HL-60/S4 treated with retinoic acid at 250 ng/mL for 4 days and 3 days (cell line): Measurements from ENCODE around the gene VIL1.

ENCODE experiments used
- in situ Hi-C: fragments of 300-500 bp; cut with MboI; formaldehyde crosslinking; loops from 2 replicates; pipeline ENCODE4 v1.7.0; 2022; ENCODE audit warnings: low sequenced_read_pairs

VIL1 gene

GRCh38 chr2:218418717-218419458 is at the start of gene VIL1:
VIL1 (plus strand) TSS chr2:218419123; CDS start chr2:218423779, 4,656 bp downstream.
- in situ Hi-C loops, result loop anchor here (25.0 kb wide), 1 partner anchor 418 kb away; the partner anchor contains the start of gene PRKAG3

DNA sequence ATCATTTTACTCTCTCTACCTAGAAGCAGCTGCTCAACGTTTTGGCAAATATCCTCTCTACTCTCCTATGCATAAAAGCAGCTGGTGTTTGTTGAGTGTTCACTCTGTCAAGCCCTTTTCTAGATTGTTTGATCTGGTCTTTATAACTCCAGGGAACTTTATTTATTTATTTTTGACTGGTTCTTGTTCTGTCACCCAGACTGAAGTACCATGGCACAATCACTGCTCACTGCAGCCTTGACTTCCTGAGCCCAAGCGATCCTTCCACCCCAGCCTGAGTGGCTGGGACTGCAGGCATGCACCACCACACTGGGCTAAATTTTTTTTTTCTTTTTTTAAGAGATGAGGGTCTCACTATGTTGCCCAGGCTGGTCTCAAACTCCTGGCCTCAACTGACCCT is 49.6 kb upstream of the VIL1 start:
- in situ Hi-C loops, result no loop called here

- in situ Hi-C loops, result no loop called here
Observed at GRCh38 chr2:218370410-218371063, 48.4 kb upstream of the VIL1 start.

- in situ Hi-C loops, result no loop called here
Observed at GRCh38 chr2:218371983-218372350, 47.0 kb upstream of the VIL1 start.

GRCh38 chr2:218374795-218375194 is 44.1 kb upstream of the VIL1 start:
- in situ Hi-C loops, result no loop called here

- in situ Hi-C loops, result no loop called here
Observed at GRCh38 chr2:218375212-218375611, 43.7 kb upstream of the VIL1 start.

- in situ Hi-C loops, result no loop called here
Observed at GRCh38 chr2:218378053-218378452, 40.9 kb upstream of the VIL1 start.

DNA sequence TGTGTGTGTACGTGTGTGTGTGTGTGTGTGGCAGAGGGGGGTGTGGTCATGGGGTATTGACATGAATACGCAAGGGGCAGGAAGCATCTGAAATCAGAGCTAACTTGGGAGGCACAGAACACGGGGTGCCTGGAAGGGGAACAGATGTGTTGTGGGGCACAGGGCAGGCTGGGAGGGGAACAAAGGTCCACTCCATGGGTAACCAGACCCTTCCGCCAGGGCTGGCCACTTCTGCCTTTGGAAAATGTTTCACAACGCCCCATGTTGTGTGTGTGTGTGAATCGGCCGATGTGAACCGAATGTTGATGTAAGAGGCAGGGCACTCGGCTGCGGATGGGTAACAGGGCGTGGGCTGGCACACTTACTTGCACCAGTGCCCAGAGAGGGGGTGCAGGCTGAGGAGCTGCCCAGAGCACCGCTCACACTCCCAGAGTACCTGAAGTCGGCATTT is 37.0 kb upstream of the VIL1 start, which contains the start of gene SLC11A1:
Gene SLC11A1, plus strand, starts transcription at position 358 of the 451 bp plus-strand sequence. CDS start 96 bp downstream, outside the sequence.
- in situ Hi-C loops, result no loop called here

- in situ Hi-C loops, result no loop called here
Observed at GRCh38 chr2:218382785-218383184, 36.1 kb upstream of the VIL1 start.

DNA sequence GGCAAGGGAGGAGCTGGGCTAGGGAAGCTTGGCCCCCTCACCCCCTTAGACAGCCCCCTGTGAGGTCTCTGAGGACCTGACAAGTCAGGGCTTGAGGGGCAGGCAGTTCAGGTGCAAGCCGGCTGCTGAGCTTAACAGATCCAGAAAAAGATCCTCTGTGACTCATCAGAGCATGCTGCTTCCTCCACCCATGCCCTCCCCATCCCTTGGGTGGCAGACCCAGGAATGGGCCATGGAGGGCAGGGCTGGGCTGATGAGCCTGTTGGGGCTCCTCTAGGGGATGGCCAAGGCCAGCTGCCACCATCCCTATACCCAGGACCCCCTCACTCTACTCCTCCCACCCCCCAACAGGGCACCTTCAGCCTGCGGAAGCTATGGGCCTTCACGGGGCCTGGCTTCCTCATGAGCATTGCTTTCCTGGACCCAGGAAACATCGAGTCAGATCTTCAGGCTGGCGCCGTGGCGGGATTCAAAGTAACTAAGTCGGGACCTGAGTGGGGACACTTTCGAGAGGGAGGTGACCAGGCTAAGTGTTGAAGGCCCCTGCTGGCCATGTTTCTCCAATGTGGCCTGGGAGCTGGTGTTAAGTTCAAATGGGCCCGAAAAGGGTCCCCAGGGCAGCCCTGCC is 34.9 kb upstream of the VIL1 start:
- in situ Hi-C loops, result no loop called here

DNA sequence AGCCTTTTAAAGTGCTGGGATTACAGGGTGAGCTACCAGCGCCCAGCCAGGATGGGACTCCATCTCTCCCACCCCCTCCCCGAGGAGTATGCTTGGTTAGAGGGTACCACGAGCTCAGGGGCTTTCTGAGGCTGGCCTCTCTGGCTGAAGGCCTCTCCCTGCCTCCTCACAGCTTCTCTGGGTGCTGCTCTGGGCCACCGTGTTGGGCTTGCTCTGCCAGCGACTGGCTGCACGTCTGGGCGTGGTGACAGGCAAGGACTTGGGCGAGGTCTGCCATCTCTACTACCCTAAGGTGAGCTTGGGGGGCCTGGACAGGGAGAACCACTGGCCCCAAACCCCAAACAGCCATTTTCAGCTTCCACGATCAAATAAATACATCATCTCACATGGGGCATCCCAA is 33.9 kb upstream of the VIL1 start:
- in situ Hi-C loops, result no loop called here

DNA sequence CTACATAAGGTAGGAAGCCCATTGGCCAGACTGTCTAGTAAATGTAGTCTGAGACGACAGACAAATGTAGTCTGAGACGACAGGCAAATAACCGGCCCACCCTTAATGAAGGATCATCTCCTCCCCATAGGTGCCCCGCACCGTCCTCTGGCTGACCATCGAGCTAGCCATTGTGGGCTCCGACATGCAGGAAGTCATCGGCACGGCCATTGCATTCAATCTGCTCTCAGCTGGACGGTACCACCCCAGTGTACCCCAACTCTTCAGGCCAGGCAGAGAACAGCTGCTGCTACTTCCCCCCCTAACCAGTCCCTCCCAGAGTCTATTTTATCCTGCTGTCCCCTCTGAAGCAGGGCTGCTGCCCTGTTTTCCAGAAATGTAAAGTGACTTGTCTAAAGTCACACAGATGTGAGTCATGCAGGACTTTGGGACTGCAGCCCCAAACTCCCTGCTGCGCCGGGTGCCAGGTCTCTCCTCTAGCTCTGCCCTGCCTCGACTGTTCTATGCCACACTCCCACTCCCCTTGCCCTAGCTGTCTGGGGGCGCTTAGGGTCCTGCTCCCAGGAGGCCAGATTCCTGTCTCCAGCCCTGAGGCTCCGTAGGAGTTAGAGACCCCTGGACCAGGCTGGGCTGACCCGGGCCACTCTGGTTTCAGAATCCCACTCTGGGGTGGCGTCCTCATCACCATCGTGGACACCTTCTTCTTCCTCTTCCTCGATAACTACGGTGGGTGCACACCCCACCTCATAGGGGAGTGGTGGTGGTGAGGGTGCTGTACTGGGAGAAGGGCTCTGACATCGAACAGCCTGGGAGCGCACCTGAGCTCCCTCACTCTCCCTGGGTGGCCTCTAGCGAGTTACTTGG is 32.2 kb upstream of the VIL1 start:
- in situ Hi-C loops, result no loop called here

DNA sequence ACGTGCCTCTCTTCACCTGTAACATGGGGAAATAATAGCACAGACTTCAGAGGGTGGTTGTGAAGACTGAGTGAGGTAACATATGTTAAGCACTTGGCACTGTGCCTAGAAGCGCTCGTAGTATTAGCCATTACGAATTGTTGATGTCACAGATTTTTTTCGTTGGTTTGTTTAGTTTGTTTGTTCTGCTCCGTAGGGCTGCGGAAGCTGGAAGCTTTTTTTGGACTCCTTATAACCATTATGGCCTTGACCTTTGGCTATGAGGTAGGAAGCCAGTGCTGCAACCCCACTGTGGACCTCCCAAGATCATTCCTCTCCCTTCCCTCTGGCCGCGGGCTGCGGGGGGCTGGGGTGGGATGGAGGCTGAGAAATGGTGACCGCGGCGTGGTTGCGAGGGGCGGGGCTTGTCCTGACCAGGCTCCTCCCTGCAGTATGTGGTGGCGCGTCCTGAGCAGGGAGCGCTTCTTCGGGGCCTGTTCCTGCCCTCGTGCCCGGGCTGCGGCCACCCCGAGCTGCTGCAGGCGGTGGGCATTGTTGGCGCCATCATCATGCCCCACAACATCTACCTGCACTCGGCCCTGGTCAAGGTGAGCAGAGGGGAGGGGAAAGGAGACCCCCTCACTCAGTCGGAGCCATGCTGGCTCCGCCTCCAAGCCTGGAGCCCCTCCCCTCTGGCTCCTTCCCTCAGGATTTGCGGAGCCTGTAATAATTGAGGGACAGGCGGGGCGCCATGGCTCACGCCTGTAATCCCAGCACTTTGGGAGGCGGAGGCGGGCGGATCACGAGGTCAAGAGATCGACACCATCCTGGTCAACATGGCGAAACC is 31.3 kb upstream of the VIL1 start:
- in situ Hi-C loops, result no loop called here

DNA sequence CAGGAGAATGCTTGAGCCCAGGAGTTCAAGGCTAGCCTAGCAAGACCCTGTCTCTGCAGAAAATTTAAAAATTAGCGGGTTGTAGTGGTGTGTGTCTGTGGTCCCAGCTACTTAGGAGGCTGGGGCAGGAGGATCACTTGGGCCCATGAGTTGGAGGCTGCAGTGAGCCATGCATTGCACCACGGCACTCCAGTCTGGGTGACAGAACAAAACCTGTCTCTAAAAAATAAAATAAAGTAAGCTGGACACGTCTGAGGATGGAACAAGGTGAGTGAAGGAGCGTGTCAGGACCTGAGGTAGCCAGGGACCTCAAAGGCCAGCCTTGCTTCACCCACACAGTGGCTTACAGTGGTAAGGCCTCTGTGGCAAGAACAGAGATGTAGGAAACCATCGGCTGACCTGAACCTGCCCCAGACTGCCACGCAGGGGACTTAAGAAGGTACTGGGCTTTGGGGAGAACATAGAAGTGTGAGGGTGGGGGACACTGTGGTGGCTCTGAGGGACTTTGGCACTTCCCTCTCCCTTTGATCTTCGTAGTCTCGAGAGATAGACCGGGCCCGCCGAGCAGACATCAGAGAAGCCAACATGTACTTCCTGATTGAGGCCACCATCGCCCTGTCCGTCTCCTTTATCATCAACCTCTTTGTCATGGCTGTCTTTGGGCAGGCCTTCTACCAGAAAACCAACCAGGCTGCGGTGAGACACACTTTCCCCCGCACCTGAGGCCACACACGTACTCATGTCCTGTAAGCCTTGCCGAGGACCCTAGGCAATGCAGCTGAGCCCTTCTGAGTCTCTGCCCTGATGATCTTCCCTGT is 29.4 kb upstream of the VIL1 start:
- in situ Hi-C loops, result loop anchor here (10.0 kb wide), 1 partner anchor 85 kb away; no protein-coding TSS in a partner anchor

DNA sequence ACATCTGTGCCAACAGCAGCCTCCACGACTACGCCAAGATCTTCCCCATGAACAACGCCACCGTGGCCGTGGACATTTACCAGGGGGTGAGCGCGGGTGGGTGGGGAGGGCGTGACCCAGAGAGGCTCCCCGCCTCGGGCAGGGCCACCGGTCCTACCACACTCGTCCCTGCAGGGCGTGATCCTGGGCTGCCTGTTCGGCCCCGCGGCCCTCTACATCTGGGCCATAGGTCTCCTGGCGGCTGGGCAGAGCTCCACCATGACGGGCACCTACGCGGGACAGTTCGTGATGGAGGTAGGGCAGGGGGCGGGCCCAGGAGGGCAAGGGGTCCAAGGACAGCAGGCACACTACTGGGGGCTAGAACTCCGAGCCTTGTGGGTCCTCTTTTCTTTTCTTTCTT is 27.7 kb upstream of the VIL1 start:
- in situ Hi-C loops, result loop anchor here (10.0 kb wide), 1 partner anchor 86 kb away; no protein-coding TSS in a partner anchor

- in situ Hi-C loops, result loop anchor here (10.0 kb wide), 1 partner anchor 88 kb away; no protein-coding TSS in a partner anchor
Observed at GRCh38 chr2:218392459-218392858, 26.5 kb upstream of the VIL1 start.

DNA sequence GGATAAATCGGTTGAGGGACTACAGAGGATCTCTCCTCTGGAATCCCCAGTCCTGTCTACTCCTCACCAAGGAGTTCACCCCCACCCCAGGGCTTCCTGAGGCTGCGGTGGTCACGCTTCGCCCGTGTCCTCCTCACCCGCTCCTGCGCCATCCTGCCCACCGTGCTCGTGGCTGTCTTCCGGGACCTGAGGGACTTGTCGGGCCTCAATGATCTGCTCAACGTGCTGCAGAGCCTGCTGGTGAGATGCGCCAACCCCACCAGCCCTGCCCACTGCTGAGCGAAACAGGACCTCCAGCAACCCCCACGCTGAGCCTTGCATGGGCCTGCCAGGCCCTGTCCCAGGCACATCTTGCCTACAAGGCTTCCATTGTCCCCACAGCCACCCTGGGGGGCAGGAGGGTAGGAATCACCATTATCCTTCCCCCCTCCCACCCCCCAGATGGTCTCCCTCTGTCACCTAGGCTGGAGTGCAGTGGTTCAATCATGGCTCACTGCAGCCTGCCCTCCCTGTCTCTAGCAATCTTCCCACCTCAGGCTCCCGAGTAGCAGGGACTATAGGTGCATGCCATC is 25.9 kb upstream of the VIL1 start:
- in situ Hi-C loops, result loop anchor here (10.0 kb wide), 1 partner anchor 88 kb away; no protein-coding TSS in a partner anchor

GRCh38 chr2:218393750-218394290 is 25.1 kb upstream of the VIL1 start:
- in situ Hi-C loops, result loop anchor here (10.0 kb wide), 1 partner anchor 89 kb away; no protein-coding TSS in a partner anchor
